ENCODE data around the gene FMN2. TPM values are rescaled to one million over a fixed set of nuclear protein-coding genes. Genes with fewer than 3 reads are reported as not detected.

Gene FMN2
- total RNA-seq, 1 experiment from 2014 or later, result 4.6 TPM

- POLR2A ChIA-PET (ENCODE audit: unreplicated experiment), result no interaction called here
- Histone ChIP-seq H3K9me3 (ENCODE audit: low read length) (no peaks in the 10 kb centered on the region), H3K4me1 (ENCODE audit: insufficient read depth, low read length) (no peaks in the 10 kb centered on the region), H3K9me2 (replicated peaks; ENCODE audit: low read length) (no peaks in the 10 kb centered on the region), H3K27me3 (ENCODE audit: low read length) (no peaks in the 10 kb centered on the region), H3K36me3 (ENCODE audit: low read depth, low read length) (no peaks in the 10 kb centered on the region), H2AFZ (ENCODE audit: low read length) (no peak overlapping the region), H4K20me1 (ENCODE audit: low read length) (no peaks in the 10 kb centered on the region), H3F3A (ENCODE audit: low read length, unreplicated experiment) (no peaks in the 10 kb centered on the region), H3K9ac (ENCODE audit: low read length) (no peak overlapping the region), H3K79me2 (ENCODE audit: low read length) (no peaks in the 10 kb centered on the region), H3K4me2 (ENCODE audit: low read length) (no peak overlapping the region), H3K27ac (ENCODE audit: low read length) (no peak overlapping the region), H3K4me3 (ENCODE audit: low read length) (no peak overlapping the region)
- ATAC-seq (no peak), DNase-seq (no peak)
- intact Hi-C loops (cut with micrococcal nuclease), result no loop called here
- no TSS peak for BruUV-seq (replicated peaks)
- CTCF ChIA-PET, result no interaction called here
- no peak for TF ChIP-seq EZH2phosphoT487 (IDR thresholded peaks at IDR 0.05; ENCODE audit: borderline replicate concordance, low read length)
- no peak for TF ChIP-seq EZH2 (IDR thresholded peaks at IDR 0.05; ENCODE audit: low read length, unreplicated experiment)
- TF ChIP-seq CTCF (conservative IDR thresholded peaks at IDR 0.05; ENCODE audit: low read depth, low read length), result no peak
Observed at GRCh38 chr1:240054109-240054701, 37.5 kb upstream of the FMN2 start.

- no peaks in the 10 kb centered on the region for H3K79me2 ChIP-seq (ENCODE audit: low read length)
- intact Hi-C loops (cut with micrococcal nuclease), result no loop called here
- BruUV-seq (replicated peaks), result no TSS peak
Observed at GRCh38 chr1:240055936-240056335, 35.7 kb upstream of the FMN2 start.

More at GRCh38 chr1:240055936-240056335, 35.7 kb upstream of the FMN2 start:
- POLR2A ChIA-PET (ENCODE audit: unreplicated experiment), result no interaction called here
- H3K4me2 ChIP-seq (ENCODE audit: low read length), result no peak overlapping the region
- H3K9me3 ChIP-seq (ENCODE audit: low read length), result no peaks in the 10 kb centered on the region
- no peaks in the 10 kb centered on the region for H4K20me1 ChIP-seq (ENCODE audit: low read length)
- CTCF ChIA-PET, result interaction anchor here (0.6 kb wide), 1 partner anchor 547 kb away, joined by 3 read pairs; no protein-coding TSS in a partner anchor
- H3K27ac ChIP-seq (ENCODE audit: low read length), result no peak overlapping the region
- H2AFZ ChIP-seq (ENCODE audit: low read length), result no peak overlapping the region
- DNase-seq (no peak), ATAC-seq (no peak)
- no peaks in the 10 kb centered on the region for H3K27me3 ChIP-seq (ENCODE audit: low read length)
- H3K36me3 ChIP-seq (ENCODE audit: low read depth, low read length), result no peaks in the 10 kb centered on the region
- no peak overlapping the region for H3K4me3 ChIP-seq (ENCODE audit: low read length)
- no peak overlapping the region for H3K9ac ChIP-seq (ENCODE audit: low read length)
- no peaks in the 10 kb centered on the region for H3K4me1 ChIP-seq (ENCODE audit: insufficient read depth, low read length)
- no peaks in the 10 kb centered on the region for H3K9me2 ChIP-seq (replicated peaks; ENCODE audit: low read length)
- no peaks in the 10 kb centered on the region for H3F3A ChIP-seq (ENCODE audit: low read length, unreplicated experiment)
- TF ChIP-seq EZH2 (IDR thresholded peaks at IDR 0.05; ENCODE audit: low read length, unreplicated experiment), result no peak
- no peak for TF ChIP-seq CTCF (conservative IDR thresholded peaks at IDR 0.05; ENCODE audit: low read depth, low read length)
- TF ChIP-seq EZH2phosphoT487 (IDR thresholded peaks at IDR 0.05; ENCODE audit: borderline replicate concordance, low read length), result no peak

Measured in PC-3 (cell line).